Measurements from ENCODE around the gene IFIT3.

GRCh38 chr10:89278900-89279392 is 48.9 kb upstream of the IFIT3 start:
- TF ChIP-seq CTCF (IDR thresholded peaks at IDR 0.05; ENCODE audit: low read depth, low read length) (no peak), MAX (IDR thresholded peaks at IDR 0.05; ENCODE audit: low read depth, low read length) (no peak), POLR2A (IDR thresholded peaks at IDR 0.05; ENCODE audit: extremely low read depth, insufficient read length) (no peak), MYC (IDR thresholded peaks at IDR 0.05; ENCODE audit: low read depth, low read length) (no peak)
